Mononuclear cell (primary cell): Measurements from ENCODE around the gene ERBB4. TPM values are rescaled to one million over a fixed set of nuclear protein-coding genes. Genes with fewer than 3 reads are reported as not detected.

Experiments used
- H3K27me3 ChIP-seq: 2 replicates; pipeline ENCODE4 v1.6.0; 2011; ENCODE audit warnings: low read length, control low read depth; ENCODE audit not compliant: insufficient read depth
- H3K4me1 ChIP-seq: 2 replicates; pipeline ENCODE4 v1.5.1; 2011; ENCODE audit warnings: mild to moderate bottlenecking, low read length, control low read depth; ENCODE audit not compliant: insufficient read depth
- H3K4me3 ChIP-seq: 2 replicates; pipeline ENCODE4 v1.5.1; 2011; ENCODE audit warnings: mild to moderate bottlenecking, low read length, moderate library complexity
- H3K9me3 ChIP-seq: 2 replicates; pipeline ENCODE4 v1.5.1; 2011; ENCODE audit warnings: low read depth, mild to moderate bottlenecking, control low read depth, low read length
- total RNA-seq: library from RNA; depleted of rRNA; stranded (reverse); fragments of >200 nt; gene quantifications from one replicate; pipeline ENCODE4 v1.2.3, GENCODE V29; 2012

The ERBB4 gene
- total RNA-seq, 1 donor = not detected

DNA sequence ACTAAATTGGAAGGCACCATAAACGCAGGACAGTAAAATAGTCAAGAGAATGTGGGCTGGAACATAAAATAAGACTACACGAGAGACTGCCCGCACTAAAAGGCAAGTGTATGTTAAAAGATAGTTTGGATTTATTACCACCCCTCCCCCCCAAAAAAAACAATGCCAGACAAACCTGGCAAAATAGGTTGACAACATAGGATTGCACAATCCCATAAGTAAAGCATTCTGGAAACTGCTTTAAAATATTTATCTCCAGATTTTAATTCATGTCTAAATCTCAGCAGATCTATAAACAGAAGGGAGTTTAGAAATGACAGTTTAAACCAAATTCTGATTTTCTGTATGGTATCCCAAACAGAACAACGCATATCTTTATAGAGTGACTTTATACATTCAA, 455.1 kb downstream of the ERBB4 start:
- H3K4me1 ChIP-seq = no peaks in the 10 kb centered on the region
- H3K9me3 ChIP-seq = no peaks in the 10 kb centered on the region
- H3K27me3 ChIP-seq = no peaks in the 10 kb centered on the region
- H3K4me3 ChIP-seq = no peak overlapping the region

DNA sequence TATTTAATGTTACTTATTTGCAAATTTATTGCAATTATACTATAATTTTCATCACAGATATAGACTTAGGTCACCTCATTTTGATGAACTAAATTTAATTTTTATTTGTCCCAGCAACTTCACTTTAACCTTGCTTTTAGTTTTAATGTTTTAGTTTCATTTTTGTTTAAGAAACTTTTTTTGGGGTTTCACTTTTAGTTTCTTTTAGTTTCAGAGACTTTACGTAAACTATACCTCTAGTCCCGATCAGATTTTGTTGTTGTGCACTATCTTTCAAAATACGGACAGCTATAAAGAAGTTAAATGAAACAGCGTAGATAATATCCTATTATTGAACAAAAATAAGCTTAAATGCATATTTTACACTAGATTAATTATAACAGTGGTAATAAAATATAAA, 460.5 kb downstream of the ERBB4 start:
- Histone ChIP-seq H3K4me1 (no peaks in the 10 kb centered on the region), H3K4me3 (no peak overlapping the region), H3K9me3 (no peaks in the 10 kb centered on the region), H3K27me3 (no peaks in the 10 kb centered on the region)

GRCh38 chr2:212076456-212076855, 462.1 kb downstream of the ERBB4 start:
- H3K27me3 ChIP-seq = no peaks in the 10 kb centered on the region
- no peak overlapping the region for H3K4me3 ChIP-seq
- H3K9me3 ChIP-seq = no peaks in the 10 kb centered on the region
- H3K4me1 ChIP-seq = no peaks in the 10 kb centered on the region

DNA sequence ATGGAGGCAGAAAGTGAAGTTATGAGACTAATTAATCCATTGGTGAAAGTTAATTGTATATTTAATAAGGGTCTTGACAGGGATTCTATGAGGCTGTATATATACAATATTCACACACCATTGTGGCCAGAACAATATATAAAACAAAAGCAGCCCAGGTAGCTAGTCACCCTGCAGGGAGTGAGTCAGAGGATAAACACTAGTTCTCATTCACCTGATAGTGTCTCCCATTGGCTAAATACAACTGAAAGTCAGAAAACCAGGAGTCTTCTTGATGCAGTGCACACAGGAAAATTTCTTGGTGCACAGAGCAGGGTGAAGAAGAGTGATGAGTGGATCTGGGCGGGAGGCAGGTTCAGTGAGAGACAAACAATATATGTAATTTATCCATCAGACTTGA, 465.2 kb downstream of the ERBB4 start:
- Histone ChIP-seq H3K4me3 (no peak overlapping the region), H3K4me1 (no peaks in the 10 kb centered on the region), H3K9me3 (no peaks in the 10 kb centered on the region), H3K27me3 (no peaks in the 10 kb centered on the region)

- Histone ChIP-seq H3K4me3 (no peak overlapping the region), H3K27me3 (no peaks in the 10 kb centered on the region), H3K9me3 (no peaks in the 10 kb centered on the region), H3K4me1 (no peaks in the 10 kb centered on the region)
Measured at GRCh38 chr2:212066546-212066945, 472.1 kb downstream of the ERBB4 start.

DNA sequence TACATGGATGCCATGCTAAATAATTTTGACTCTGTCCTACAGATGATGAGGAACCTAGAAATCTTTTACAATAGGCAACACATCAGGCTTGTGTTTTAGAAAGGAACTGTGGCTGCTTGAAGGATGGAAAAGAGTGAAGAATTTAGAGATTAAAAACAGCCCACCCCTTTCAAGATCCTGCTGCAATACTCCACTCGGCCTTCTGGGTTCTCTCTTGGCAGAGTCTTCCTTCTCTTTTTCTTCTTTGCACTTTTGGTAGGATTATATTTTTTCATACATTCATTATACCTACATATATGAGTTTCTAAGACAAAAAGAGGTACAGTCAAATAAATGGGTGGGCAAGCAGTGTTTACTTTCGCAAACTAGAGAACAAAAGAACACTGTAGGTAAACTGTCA, 474.3 kb downstream of the ERBB4 start:
- no peaks in the 10 kb centered on the region for H3K4me1 ChIP-seq
- no peaks in the 10 kb centered on the region for H3K27me3 ChIP-seq
- no peaks in the 10 kb centered on the region for H3K9me3 ChIP-seq
- no peak overlapping the region for H3K4me3 ChIP-seq

GRCh38 chr2:212052412-212053159, 486.0 kb downstream of the ERBB4 start:
- no peaks in the 10 kb centered on the region for H3K4me1 ChIP-seq
- H3K27me3 ChIP-seq = no peaks in the 10 kb centered on the region
- H3K4me3 ChIP-seq = no peak overlapping the region
- H3K9me3 ChIP-seq = no peaks in the 10 kb centered on the region

DNA sequence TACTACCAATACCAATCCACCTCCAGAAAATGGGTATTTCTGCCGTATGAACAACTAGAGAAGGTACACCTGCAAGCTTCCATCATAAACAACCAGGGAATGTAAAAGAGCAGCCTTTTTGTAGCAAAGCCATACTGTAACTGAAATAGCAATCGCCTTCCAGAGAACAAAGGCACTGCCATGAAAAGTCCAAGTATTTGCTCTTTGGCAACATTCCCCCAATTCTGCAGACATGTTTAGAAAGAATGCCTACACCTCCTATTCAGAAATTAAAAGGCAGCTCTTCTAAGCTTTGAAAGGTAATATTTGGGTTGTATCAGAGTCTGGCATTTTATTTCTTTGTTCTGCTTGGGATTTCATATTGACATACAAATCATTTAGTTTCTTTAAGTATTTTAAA, 487.7 kb downstream of the ERBB4 start:
- Histone ChIP-seq H3K9me3 (no peaks in the 10 kb centered on the region), H3K4me1 (no peaks in the 10 kb centered on the region), H3K27me3 (no peaks in the 10 kb centered on the region), H3K4me3 (no peak overlapping the region)

DNA sequence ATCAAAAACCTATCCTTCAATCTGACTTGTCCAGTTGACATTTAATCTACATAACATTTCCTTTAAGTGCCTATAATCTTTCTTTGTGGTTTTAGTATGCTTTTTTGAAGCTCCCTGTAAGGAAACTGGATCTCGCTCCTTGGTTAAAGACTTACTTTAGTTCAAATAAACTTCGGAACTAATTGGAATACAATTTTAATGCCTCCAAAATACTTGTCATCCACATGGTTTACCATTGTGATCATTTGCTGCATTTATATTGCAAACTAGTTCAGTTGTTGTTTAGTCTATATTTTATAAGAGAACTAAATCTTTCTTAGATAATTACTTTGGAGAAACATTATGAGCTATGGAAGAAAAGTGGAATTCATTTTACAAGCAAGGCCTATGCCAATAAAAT, 496.0 kb downstream of the ERBB4 start:
- no peaks in the 10 kb centered on the region for H3K4me1 ChIP-seq
- H3K27me3 ChIP-seq = no peaks in the 10 kb centered on the region
- H3K9me3 ChIP-seq = no peaks in the 10 kb centered on the region
- H3K4me3 ChIP-seq = no peak overlapping the region

GRCh38 chr2:212037062-212037461, 501.5 kb downstream of the ERBB4 start:
- no peak overlapping the region for H3K4me3 ChIP-seq
- H3K4me1 ChIP-seq = no peaks in the 10 kb centered on the region
- H3K27me3 ChIP-seq = no peaks in the 10 kb centered on the region
- H3K9me3 ChIP-seq = no peaks in the 10 kb centered on the region

DNA sequence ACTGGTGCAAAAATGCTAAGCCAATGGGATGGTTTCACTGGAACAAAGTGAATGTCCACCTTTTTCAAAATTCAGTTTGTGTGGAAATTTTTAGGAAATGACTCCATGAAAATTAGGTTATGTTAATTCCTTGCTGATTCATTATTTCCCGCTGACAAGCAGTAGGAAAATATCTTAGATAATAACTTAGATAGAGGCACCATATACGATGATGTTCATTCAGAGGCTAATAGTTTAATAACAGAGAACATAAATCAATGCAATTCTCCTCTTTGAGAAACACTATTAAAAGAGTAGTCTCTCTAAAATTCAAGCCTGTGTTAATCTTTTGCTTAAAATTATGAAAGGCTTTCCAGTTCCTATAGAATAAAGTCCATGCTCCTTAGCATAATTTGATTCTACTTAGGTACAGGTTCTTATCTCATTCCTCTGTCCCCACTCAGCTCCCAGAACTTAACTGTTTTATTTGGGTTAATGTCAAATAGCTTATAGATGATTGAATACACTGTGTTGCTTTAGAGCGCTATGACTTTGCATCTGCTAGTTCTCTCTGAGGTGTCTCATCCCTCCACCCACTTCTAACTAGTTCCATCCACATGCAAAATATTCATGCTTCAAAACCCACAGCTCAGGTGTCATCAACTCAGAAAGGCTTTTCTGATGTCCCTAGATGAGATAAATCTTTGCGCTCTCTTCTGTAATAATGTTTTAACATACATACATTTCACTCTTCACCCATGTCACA, 503.6 kb downstream of the ERBB4 start:
- Histone ChIP-seq H3K27me3 (no peaks in the 10 kb centered on the region), H3K4me3 (no peak overlapping the region), H3K4me1 (no peaks in the 10 kb centered on the region), H3K9me3 (no peaks in the 10 kb centered on the region)

- H3K27me3 ChIP-seq = no peaks in the 10 kb centered on the region
Measured at GRCh38 chr2:212033888-212034287, 504.7 kb downstream of the ERBB4 start.

DNA sequence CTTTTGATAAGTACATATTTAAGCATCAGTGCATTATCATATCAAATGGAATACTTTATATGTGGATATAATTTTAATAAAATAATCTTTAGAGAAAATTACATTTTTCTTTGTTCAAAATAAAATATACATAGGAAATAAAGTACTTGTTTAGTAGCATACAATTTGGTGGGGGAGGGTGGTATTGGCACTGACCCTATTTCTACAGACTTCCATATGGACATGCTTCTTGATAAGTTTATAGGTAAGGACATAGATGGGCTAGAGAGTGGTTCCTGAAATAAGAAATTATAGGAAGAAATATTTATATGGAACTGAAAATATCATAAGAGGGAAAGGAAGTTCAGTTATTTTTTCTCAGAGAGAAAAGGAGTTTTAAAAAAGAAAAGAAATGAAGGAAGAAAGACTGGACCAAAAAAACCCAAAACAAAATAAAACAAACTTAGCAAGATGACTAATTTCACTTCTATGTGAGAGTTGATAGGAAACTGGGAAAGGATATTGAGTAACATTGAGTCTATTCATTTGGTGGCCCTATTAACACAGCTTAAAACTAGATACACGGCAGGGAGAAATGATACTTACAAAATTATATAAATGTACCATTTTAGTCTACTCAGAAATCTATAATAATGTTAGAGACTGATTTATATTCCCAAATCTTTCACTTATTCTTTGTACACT, 505.9 kb downstream of the ERBB4 start:
- no peaks in the 10 kb centered on the region for H3K4me1 ChIP-seq
- H3K9me3 ChIP-seq = no peaks in the 10 kb centered on the region
- H3K4me3 ChIP-seq = no peak overlapping the region
- no peaks in the 10 kb centered on the region for H3K27me3 ChIP-seq

More at GRCh38 chr2:212033888-212034287, 504.7 kb downstream of the ERBB4 start:
- no peaks in the 10 kb centered on the region for H3K9me3 ChIP-seq
- H3K4me1 ChIP-seq = no peaks in the 10 kb centered on the region
- no peak overlapping the region for H3K4me3 ChIP-seq

- Histone ChIP-seq H3K4me1 (no peaks in the 10 kb centered on the region), H3K9me3 (no peaks in the 10 kb centered on the region), H3K4me3 (no peak overlapping the region), H3K27me3 (no peaks in the 10 kb centered on the region)
Measured at GRCh38 chr2:212032032-212032431, 506.6 kb downstream of the ERBB4 start.

DNA sequence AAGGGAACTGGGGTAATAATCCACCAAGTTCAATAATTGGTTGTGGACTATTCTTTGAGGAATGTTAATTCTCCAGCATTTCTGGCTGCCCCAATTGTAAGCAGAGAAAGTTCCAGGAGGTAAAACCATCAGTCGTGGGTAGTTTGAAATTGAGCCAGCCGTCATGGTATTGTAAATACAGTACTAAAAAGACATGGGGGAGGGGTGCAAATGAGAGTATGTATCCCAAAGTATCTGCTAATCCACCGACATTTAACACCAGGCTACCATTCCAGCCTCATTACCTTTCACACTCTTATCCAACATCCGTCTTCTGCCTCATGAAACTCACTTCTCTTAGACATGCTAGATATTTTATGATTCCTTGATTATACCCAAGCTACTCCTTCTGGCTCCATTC, 507.9 kb downstream of the ERBB4 start:
- no peaks in the 10 kb centered on the region for H3K27me3 ChIP-seq
- no peak overlapping the region for H3K4me3 ChIP-seq
- no peaks in the 10 kb centered on the region for H3K9me3 ChIP-seq
- no peaks in the 10 kb centered on the region for H3K4me1 ChIP-seq
